K562 (cell line): ENCODE measurements around the gene MSH2. TPM values are rescaled to one million over a fixed set of nuclear protein-coding genes. Genes with fewer than 3 reads are reported as not detected.

Source experiments
- ETS2 ChIP-seq: IDR thresholded peaks from 2 replicates; pipeline ENCODE4 v1.6.1; 2016; ENCODE audit warnings: borderline replicate concordance, missing genetic modification characterization, mild to moderate bottlenecking, moderate library complexity, missing compliant biosample characterization; ENCODE audit not compliant: poor library complexity, severe bottlenecking
- MBD2 ChIP-seq: sonication (generic); IDR thresholded peaks from 2 replicates; pipeline ENCODE4 v1.6.1; 2016; ENCODE audit warnings: low read depth, borderline replicate concordance
- NFYB ChIP-seq: IDR thresholded peaks from 2 replicates; pipeline ENCODE4 v1.6.1; 2011; ENCODE audit warnings: mild to moderate bottlenecking, moderate library complexity; ENCODE audit not compliant: insufficient read length; ENCODE audit errors: extremely low read depth
- PHF20 ChIP-seq: fragments of 450-650 bp; IDR thresholded peaks from 2 replicates; pipeline ENCODE4 v1.6.1; 2018; ENCODE audit not compliant: partially characterized antibody
- SIX5 ChIP-seq, 2 experiments: IDR thresholded peaks; 2 replicates each; pipeline ENCODE4 v1.6.1; 2011; ENCODE audit warnings: low read length in 2 of 2, borderline replicate concordance in 1 of 2, low read depth in 1 of 2, mild to moderate bottlenecking in 1 of 2, moderate library complexity in 1 of 2; ENCODE audit not compliant: insufficient read depth in 1 of 2
- SMARCB1 ChIP-seq: IDR thresholded peaks from 2 replicates; pipeline ENCODE4 v1.6.1; 2011; ENCODE audit warnings: improper control_type of control experiment, low read depth; ENCODE audit not compliant: insufficient read length
- TBL1XR1 ChIP-seq, 2 experiments: IDR thresholded peaks; 2 replicates each; pipeline ENCODE4 v1.6.1; 2012; ENCODE audit warnings: improper control_type of control experiment in 2 of 2, low read length in 2 of 2, mild to moderate bottlenecking in 1 of 2
- THAP12 ChIP-seq: fragments of 250-450 bp; sonication (Bioruptor Pico); IDR thresholded peaks from 2 replicates; pipeline ENCODE4 v1.9.0; 2021; ENCODE audit warnings: mild to moderate bottlenecking, inconsistent platforms
- ZBTB8A ChIP-seq: fragments of 450-650 bp; IDR thresholded peaks from 2 replicates; pipeline ENCODE4 v1.6.1; 2018; ENCODE audit warnings: mild to moderate bottlenecking, moderate library complexity; ENCODE audit not compliant: partially characterized antibody
- ZFP91 ChIP-seq: sonication (generic); formaldehyde crosslinking; IDR thresholded peaks from 2 replicates; pipeline ENCODE4 v1.8.0; 2022; ENCODE audit warnings: mild to moderate bottlenecking, missing genetic modification reagents
- ZNF217 ChIP-seq: sonication (generic); formaldehyde crosslinking; IDR thresholded peaks from 2 replicates; pipeline ENCODE4 v1.8.0; 2022; ENCODE audit warnings: mild to moderate bottlenecking, missing genetic modification reagents
- polyA plus RNA-seq, 8 experiments: library from polyadenylated mRNA; depleted of rRNA in 4 of 8; stranded (reverse) in 5 of 8; unstranded in 3 of 8; fragments of >200 nt; fragmentation: Nextera tagmentation in 2 of 8; fragmentation: Illumina TruSeq in 1 of 8; extraction: Ambion mirVana in 2 of 8; extraction: Trizol in 1 of 8; gene quantifications; 2 replicates each; pipeline versions ENCODE4 v1.2.1 to v1.2.3, GENCODE V29; 2011 to 2014; ENCODE audit warnings: inconsistent platforms in 1 of 8, missing spikeins in 1 of 8
- total RNA-seq, 7 experiments: library from RNA; depleted of rRNA in 6 of 7; stranded (reverse); fragments of >200 nt in 6 of 7; fragmentation: Illumina TruSeq in 2 of 7; extraction: Trizol in 2 of 7; gene quantifications; 2 replicates each; pipeline versions ENCODE4 v1.2.1 to v1.2.3, GENCODE V29; 2011 to 2021; ENCODE audit warnings: low replicate concordance in 1 of 7

The MSH2 gene
- total and polyA plus RNA-seq, 9 of the 15 experiments (the other 6 are each of a cell fraction or from before 2014, with no cell fraction given), result 51.8 to 139 (median 113) TPM

GRCh38 chr2:47402805-47403608, at the start of gene MSH2 (continued):
- TF ChIP-seq THAP12, result peak; percentile 74
- TF ChIP-seq MBD2, result peak; percentile 94
- TF ChIP-seq ETS2 (tag), result no peak
- TF ChIP-seq PHF20, result peak; percentile 22
- no peak for TF ChIP-seq TBL1XR1 (IDR thresholded peaks at IDR 0.05; ENCODE audit: low read length in 2 of 2)
- no peak for TF ChIP-seq SIX5 (IDR thresholded peaks at IDR 0.05; ENCODE audit: borderline replicate concordance in 1 of 2, insufficient read depth in 1 of 2, low read depth in 1 of 2, low read length in 2 of 2)
- no peak for TF ChIP-seq ZFP91 (CRISPR knock-in tag)
- peak; percentile 98 for TF ChIP-seq NFYB
- no peak for TF ChIP-seq ZBTB8A
- TF ChIP-seq SMARCB1, result no peak
- peak; percentile 93 for TF ChIP-seq ZNF217 (CRISPR knock-in tag)
